Prostate gland (tissue), 2 donors: ENCODE data around the gene LMBR1.

Experiments used
- POLR2A ChIP-seq: fragments of 450-650 bp; IDR thresholded peaks from one replicate; pipeline ENCODE4 v1.6.1; 2016; ENCODE audit warnings: antibody characterized with exemption, mild to moderate bottlenecking
- POLR2AphosphoS5 ChIP-seq: sonication (generic); formaldehyde crosslinking; IDR thresholded peaks from one replicate; pipeline ENCODE4 v1.6.1; 2017; ENCODE audit warnings: antibody characterized with exemption
- TF ChIP-seq, protein P1 (sequence below), 4 experiments: fragments of 200-600 bp in 2 of 4; fragments of 450-650 bp in 2 of 4; sonication (generic) in 2 of 4; IDR thresholded peaks; 1 replicate in 3 of 4; 2 replicates in 1 of 4; pipeline ENCODE4 v1.5.1; 2016 to 2019; ENCODE audit warnings: antibody characterized with exemption in 4 of 4, mild to moderate bottlenecking in 2 of 4, moderate library complexity in 2 of 4

- TF ChIP-seq, protein P1, sequence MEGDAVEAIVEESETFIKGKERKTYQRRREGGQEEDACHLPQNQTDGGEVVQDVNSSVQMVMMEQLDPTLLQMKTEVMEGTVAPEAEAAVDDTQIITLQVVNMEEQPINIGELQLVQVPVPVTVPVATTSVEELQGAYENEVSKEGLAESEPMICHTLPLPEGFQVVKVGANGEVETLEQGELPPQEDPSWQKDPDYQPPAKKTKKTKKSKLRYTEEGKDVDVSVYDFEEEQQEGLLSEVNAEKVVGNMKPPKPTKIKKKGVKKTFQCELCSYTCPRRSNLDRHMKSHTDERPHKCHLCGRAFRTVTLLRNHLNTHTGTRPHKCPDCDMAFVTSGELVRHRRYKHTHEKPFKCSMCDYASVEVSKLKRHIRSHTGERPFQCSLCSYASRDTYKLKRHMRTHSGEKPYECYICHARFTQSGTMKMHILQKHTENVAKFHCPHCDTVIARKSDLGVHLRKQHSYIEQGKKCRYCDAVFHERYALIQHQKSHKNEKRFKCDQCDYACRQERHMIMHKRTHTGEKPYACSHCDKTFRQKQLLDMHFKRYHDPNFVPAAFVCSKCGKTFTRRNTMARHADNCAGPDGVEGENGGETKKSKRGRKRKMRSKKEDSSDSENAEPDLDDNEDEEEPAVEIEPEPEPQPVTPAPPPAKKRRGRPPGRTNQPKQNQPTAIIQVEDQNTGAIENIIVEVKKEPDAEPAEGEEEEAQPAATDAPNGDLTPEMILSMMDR (IDR thresholded peaks at IDR 0.05) = no peak
- no peak for TF ChIP-seq POLR2A
- no peak for TF ChIP-seq POLR2AphosphoS5
Observed at GRCh38 chr7:156875766-156876165, 17.2 kb downstream of the LMBR1 start.
